ENCODE data around the gene IL16.

GRCh38 chr15:81317642-81318017 lies 121.0 kb downstream of the IL16 start:
- no peak for TF ChIP-seq CTCF (IDR thresholded peaks at IDR 0.05; ENCODE audit: borderline replicate concordance, extremely low read depth, low read length, poor library complexity, severe bottlenecking)
- no peak for TF ChIP-seq EZH2 (IDR thresholded peaks at IDR 0.05; ENCODE audit: borderline replicate concordance, low read depth, low read length, severe bottlenecking)

All from DND-41 (cell line).